Measurements from ENCODE around the gene CD2.

The CD2 gene

DNA sequence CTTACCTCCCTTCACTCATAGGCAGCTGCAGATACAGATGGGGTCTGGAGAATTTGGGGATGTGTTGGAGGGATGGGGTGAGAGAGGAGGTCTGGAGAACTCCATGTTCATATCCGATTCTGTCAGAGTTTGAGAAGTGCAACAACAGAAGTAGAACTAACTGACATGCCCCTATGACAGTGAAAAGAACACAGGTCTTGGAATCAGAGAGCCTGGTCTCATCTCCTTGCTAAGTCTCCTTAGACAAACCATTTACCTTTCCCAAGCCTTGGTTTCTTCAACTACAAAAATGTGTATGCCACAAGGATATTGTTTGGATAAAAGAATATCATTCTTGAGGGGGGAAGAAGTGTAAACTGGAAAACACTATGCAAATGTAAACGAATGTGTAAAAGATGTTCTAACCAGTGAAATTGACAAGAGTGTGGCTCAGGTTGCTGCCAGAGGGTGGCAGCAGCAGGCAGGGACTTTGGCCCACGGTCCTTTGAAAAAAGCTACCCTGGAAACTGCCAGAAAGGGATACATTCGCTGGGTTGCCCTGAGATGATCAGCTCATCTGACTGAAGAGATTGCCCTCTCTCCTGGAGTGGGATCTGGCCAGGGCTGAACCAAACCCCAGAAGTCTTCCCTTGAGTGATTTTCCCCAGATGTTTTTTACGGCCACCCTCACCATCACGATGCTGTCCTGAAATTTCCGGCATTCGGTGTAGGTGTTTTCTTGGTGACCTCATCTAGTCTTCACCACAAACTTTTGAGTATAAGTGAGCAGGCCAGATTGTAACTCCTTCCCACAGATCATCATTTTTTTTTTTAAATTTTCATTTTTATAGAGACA is 17.0 kb upstream of the CD2 start:
- Histone ChIP-seq H3K27ac (ENCODE audit: low read depth, low read length) (no peak overlapping the region), H3K27me3 (ENCODE audit: control insufficient read depth, insufficient read depth, low read length) (no peaks in the 10 kb centered on the region), H3K4me1 (ENCODE audit: control insufficient read depth, insufficient read depth, low read length) (no peaks in the 10 kb centered on the region), H3K9ac (ENCODE audit: low read length) (no peak overlapping the region), H3K4me3 (ENCODE audit: low read length) (no peak overlapping the region), H3K36me3 (ENCODE audit: control insufficient read depth, insufficient read depth, low read length) (no peaks in the 10 kb centered on the region)

DNA sequence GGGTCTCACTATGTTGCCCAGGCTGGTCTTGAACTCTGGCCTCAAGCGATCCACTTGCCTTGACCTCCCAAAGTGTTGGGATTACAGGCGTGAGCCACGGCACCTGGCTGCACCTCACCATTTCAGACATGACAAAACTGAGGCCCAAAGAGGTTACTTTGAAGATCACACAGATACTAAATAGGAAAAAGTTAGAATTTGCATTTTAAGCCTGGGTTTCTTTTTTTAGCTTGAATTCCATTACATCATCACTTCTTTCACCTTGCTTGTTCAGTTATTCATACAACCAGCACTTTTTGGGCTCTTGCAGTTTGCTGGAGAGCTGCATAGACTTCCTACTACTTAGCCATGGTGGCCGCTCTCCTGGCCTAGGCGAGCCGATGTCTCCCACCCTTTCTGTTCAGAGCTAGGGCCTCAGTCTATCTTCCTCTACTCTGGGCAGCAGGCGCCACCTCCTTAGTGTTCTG is 16.3 kb upstream of the CD2 start:
- no peak overlapping the region for H3K4me3 ChIP-seq (ENCODE audit: low read length)
- no peak overlapping the region for H3K9ac ChIP-seq (ENCODE audit: low read length)
- H3K27me3 ChIP-seq (ENCODE audit: control insufficient read depth, insufficient read depth, low read length): no peaks in the 10 kb centered on the region
- no peaks in the 10 kb centered on the region for H3K36me3 ChIP-seq (ENCODE audit: control insufficient read depth, insufficient read depth, low read length)
- H3K27ac ChIP-seq (ENCODE audit: low read depth, low read length): no peak overlapping the region
- H3K4me1 ChIP-seq (ENCODE audit: control insufficient read depth, insufficient read depth, low read length): no peaks in the 10 kb centered on the region

DNA sequence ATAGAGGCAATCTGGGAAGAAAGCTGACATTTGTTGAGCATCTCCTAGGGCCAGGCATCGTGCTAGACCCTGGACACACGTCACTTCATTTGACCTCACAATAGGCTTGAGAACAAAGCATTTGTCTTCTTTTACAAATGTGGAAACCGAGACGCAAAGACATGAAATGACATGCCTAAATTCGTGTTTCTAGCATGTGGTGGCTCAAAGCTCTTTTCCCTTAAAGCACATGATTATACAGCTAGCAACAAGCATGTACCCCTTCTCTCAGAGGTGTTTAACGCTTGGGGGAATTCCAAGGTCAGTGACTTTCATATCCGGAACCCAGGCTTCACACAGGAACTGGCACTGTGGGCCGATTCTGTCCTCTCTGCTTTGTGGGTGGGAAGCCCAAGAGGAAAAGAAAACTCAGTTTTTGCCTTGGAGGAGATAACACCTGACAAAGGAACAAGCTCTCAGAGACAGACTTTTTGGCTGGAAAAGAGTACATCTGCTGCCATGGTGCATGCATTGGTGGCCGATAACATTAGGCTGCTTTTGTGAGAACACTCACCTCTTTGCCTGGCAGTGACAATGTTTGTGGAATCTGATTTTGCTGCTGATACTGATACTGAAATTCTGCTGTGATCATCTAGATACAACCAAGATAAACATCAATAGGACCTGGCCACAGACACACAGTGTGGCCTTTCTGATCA is 15.4 kb upstream of the CD2 start:
- no peak overlapping the region for H3K4me3 ChIP-seq (ENCODE audit: low read length)
- no peak overlapping the region for H3K9ac ChIP-seq (ENCODE audit: low read length)
- no peaks in the 10 kb centered on the region for H3K27me3 ChIP-seq (ENCODE audit: control insufficient read depth, insufficient read depth, low read length)
- H3K36me3 ChIP-seq (ENCODE audit: control insufficient read depth, insufficient read depth, low read length): no peaks in the 10 kb centered on the region
- H3K27ac ChIP-seq (ENCODE audit: low read depth, low read length): no peak overlapping the region
- no peaks in the 10 kb centered on the region for H3K4me1 ChIP-seq (ENCODE audit: control insufficient read depth, insufficient read depth, low read length)

DNA sequence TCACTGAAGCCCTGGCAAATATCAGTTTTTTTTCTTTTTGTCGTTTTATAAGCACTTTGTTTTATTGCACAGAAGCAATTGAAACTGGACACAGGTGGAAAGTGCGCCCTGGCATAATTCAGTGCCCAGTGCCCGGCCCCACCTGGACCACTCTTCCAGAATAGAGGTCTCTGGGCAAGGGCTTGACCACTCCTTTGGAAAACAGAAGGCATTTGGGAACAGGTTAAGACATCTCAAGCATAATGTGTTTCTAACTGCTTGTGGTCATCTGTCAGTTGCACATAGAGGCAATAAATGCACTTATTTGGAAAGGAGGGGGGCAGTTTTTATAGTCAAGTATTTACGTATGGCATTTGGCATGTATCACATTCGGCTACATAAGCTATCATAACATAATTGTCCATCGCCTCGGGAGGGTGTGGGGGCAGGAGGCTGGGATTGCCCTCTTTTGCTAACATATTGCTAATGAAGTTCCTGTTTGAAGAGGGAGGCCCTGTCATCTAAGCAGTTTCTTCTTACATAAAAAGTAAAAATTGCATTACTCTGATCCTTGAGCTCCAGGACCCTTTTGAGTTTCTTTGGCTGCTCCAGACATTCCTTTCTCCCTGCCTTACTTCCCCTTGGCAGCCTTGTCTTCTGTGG is 14.7 kb upstream of the CD2 start:
- H3K4me1 ChIP-seq (ENCODE audit: control insufficient read depth, insufficient read depth, low read length): no peaks in the 10 kb centered on the region
- no peaks in the 10 kb centered on the region for H3K27me3 ChIP-seq (ENCODE audit: control insufficient read depth, insufficient read depth, low read length)
- H3K27ac ChIP-seq (ENCODE audit: low read depth, low read length): no peak overlapping the region
- no peak overlapping the region for H3K9ac ChIP-seq (ENCODE audit: low read length)
- no peak overlapping the region for H3K4me3 ChIP-seq (ENCODE audit: low read length)
- H3K36me3 ChIP-seq (ENCODE audit: control insufficient read depth, insufficient read depth, low read length): no peaks in the 10 kb centered on the region

DNA sequence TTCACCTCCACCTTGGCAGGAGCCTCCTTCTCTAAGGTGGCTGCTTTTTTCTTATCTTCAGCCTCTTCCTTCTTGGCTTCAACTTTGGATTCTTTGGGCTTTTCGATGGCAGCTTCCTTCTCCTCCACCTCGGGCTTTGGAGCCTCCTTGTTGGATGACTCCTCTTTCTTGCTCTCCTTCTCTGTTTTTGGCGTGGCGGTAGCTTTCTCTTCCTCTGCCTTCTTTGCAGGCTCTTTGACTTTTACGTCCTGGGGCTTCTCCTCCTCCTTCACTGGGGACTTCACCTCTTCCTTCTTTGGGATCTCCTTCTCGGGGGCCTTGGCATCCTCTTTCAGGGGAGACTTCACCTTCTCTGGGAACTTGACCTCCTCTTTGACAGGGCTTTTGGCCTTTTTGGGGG is 13.9 kb upstream of the CD2 start:
- no peak overlapping the region for H3K27ac ChIP-seq (ENCODE audit: low read depth, low read length)
- no peaks in the 10 kb centered on the region for H3K4me1 ChIP-seq (ENCODE audit: control insufficient read depth, insufficient read depth, low read length)
- no peaks in the 10 kb centered on the region for H3K36me3 ChIP-seq (ENCODE audit: control insufficient read depth, insufficient read depth, low read length)
- no peak overlapping the region for H3K9ac ChIP-seq (ENCODE audit: low read length)
- H3K4me3 ChIP-seq (ENCODE audit: low read length): no peak overlapping the region
- no peaks in the 10 kb centered on the region for H3K27me3 ChIP-seq (ENCODE audit: control insufficient read depth, insufficient read depth, low read length)

DNA sequence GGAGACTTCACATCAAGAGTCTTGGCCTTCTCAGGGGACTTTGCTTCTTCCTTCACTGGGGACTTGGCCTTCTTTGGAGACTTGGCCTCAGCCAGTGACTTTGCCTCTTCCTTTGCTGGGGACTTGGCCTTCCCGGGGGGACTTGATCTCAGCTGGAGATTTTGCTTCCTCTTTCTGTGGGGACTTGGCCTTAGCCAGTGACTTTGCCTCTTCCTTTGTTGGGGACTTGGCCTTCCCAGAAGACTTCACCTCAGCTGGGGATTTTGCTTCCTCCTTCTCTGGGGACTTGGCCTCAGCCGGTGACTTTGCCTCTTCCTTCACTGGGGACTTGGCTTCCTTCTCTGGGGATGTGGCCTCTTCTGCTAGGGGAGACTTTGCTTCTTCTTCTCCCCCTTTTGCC is 13.5 kb upstream of the CD2 start:
- no peaks in the 10 kb centered on the region for H3K4me1 ChIP-seq (ENCODE audit: control insufficient read depth, insufficient read depth, low read length)
- H3K9ac ChIP-seq (ENCODE audit: low read length): no peak overlapping the region
- H3K4me3 ChIP-seq (ENCODE audit: low read length): no peak overlapping the region
- H3K27ac ChIP-seq (ENCODE audit: low read depth, low read length): no peak overlapping the region
- H3K27me3 ChIP-seq (ENCODE audit: control insufficient read depth, insufficient read depth, low read length): no peaks in the 10 kb centered on the region
- no peaks in the 10 kb centered on the region for H3K36me3 ChIP-seq (ENCODE audit: control insufficient read depth, insufficient read depth, low read length)

DNA sequence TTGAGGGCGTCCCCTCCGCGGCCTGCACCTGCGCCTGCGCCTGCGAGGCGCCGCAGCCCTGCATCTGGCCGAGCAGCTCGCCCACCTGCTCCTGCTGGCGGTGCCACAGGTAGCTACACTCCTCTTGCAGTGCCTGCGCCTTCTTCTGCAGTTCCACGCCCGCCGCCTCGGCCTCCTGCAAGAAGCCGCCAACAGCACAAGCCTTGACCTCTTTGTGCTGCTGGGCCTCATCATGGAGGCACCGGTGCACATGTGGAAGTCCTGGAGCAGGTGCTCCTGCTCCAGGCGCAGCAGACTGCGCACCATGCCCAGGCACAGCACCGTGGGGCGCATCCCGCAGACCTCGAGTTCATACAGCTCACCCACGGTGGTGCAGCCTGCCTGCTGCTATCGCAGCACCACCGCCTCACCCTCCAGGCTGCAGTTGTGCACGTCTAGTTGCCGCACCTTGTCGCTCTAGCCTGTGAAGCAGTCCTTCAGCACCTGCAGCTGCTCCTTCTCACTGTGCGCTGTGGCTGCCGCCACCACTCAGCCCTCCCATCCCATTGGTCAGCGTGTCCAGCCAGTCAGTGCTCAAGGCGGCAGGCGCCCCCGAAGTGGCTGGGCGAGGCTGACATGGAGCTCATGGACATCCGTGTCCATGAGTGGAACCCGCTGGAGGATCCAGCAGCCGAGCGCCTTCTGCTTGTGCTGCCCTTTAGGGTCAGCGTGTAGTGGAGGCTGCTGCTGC is 12.2 kb upstream of the CD2 start:
- Histone ChIP-seq H3K27me3 (ENCODE audit: control insufficient read depth, insufficient read depth, low read length) (no peaks in the 10 kb centered on the region), H3K4me1 (ENCODE audit: control insufficient read depth, insufficient read depth, low read length) (no peaks in the 10 kb centered on the region), H3K27ac (ENCODE audit: low read depth, low read length) (no peak overlapping the region), H3K9ac (ENCODE audit: low read length) (no peak overlapping the region), H3K4me3 (ENCODE audit: low read length) (no peak overlapping the region), H3K36me3 (ENCODE audit: control insufficient read depth, insufficient read depth, low read length) (no peaks in the 10 kb centered on the region)

DNA sequence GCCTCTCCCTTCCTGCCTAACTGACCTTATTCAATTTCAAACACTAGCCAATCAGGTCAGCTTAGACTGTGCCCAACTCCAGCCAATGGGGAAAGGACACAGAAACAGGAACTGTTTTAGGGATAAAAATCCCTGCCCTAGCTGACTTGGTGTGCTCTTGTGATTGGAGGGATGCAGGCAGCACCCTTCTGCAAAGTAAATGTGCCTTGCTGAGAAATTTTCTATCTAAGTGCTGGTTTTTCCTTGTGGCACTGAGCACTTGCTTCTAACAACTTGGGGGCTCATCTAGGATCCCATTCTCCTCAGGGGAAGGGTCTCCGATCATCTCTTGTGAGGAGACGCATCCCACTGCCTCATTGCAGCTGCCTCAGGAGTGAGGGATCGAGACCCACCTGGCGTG is 10.7 kb upstream of the CD2 start:
- no peak overlapping the region for H3K27ac ChIP-seq (ENCODE audit: low read depth, low read length)

DNA sequence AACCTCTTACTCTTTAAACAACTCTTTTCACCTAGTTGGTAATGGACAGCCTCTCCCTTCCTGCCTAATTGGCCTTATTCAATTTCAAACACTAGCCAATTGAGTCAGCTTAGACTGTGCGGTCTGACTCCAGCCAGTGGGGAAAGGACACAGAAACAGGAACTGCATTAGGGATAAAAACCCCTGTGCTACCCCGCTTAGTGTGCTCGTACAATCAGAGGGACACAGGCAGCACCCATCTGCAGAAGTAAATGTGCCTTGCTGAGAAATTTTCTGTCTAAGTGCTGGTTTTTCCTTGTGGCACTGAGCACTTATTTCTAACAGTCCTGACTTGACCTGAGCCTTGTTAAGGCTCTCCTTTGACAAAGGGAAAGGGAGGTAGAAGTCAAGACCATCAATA is 6.0 kb upstream of the CD2 start:
- Histone ChIP-seq H3K36me3 (ENCODE audit: control insufficient read depth, insufficient read depth, low read length) (no peaks in the 10 kb centered on the region), H3K9ac (ENCODE audit: low read length) (no peak overlapping the region), H3K27me3 (ENCODE audit: control insufficient read depth, insufficient read depth, low read length) (no peaks in the 10 kb centered on the region), H3K4me3 (ENCODE audit: low read length) (no peak overlapping the region), H3K4me1 (ENCODE audit: control insufficient read depth, insufficient read depth, low read length) (no peaks in the 10 kb centered on the region), H3K27ac (ENCODE audit: low read depth, low read length) (no peak overlapping the region)

More for the DNA sequence above, 10.7 kb upstream of the CD2 start:
- Histone ChIP-seq H3K4me3 (ENCODE audit: low read length) (no peak overlapping the region), H3K9ac (ENCODE audit: low read length) (no peak overlapping the region), H3K4me1 (ENCODE audit: control insufficient read depth, insufficient read depth, low read length) (no peaks in the 10 kb centered on the region), H3K27me3 (ENCODE audit: control insufficient read depth, insufficient read depth, low read length) (no peaks in the 10 kb centered on the region), H3K36me3 (ENCODE audit: control insufficient read depth, insufficient read depth, low read length) (no peaks in the 10 kb centered on the region)

DNA sequence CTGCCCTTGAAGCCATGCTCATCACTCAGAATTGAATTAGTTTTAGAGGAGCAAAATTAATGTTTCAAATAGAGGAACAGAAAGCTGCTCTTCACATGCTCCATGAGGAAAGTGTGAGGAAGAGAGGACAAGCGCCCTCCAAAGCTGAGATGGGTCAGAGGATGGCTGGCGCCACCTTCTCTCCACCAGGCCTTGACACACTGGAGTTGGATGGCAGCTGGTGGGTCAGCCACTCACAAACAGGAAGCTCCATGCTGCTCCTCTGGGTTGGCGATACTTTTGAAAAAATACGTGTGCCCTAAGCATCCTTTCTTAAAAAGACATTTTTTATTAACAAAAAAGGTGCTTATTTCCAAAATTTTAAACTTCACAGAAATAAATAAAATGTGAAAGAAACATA is 3.1 kb upstream of the CD2 start:
- H3K27me3 ChIP-seq (ENCODE audit: control insufficient read depth, insufficient read depth, low read length): no peaks in the 10 kb centered on the region
- no peak overlapping the region for H3K27ac ChIP-seq (ENCODE audit: low read depth, low read length)
- H3K4me3 ChIP-seq (ENCODE audit: low read length): no peak overlapping the region
- H3K9ac ChIP-seq (ENCODE audit: low read length): no peak overlapping the region
- H3K4me1 ChIP-seq (ENCODE audit: control insufficient read depth, insufficient read depth, low read length): no peaks in the 10 kb centered on the region
- H3K36me3 ChIP-seq (ENCODE audit: control insufficient read depth, insufficient read depth, low read length): no peaks in the 10 kb centered on the region

DNA sequence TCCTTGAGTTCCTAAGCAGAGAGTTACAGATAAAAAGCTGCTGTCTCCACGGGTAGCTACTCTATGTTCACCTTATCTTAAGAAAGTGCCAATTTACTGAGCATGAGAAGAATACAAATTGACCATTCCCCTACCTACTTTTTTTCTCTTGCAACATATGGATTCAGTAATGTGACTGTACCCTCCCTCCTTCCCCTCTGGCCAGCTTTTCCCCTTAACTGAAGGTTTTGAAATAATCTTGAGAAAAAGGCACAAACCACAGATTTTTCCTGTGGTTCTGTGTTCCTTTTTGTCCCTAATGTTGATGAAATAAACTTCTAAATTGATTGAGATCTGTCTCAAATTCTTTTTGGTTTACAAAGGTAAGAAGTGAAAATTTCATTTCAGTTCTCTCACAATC is 2.6 kb upstream of the CD2 start:
- H3K4me3 ChIP-seq (ENCODE audit: low read length): no peak overlapping the region
- H3K27ac ChIP-seq (ENCODE audit: low read depth, low read length): no peak overlapping the region
- no peaks in the 10 kb centered on the region for H3K36me3 ChIP-seq (ENCODE audit: control insufficient read depth, insufficient read depth, low read length)
- no peaks in the 10 kb centered on the region for H3K27me3 ChIP-seq (ENCODE audit: control insufficient read depth, insufficient read depth, low read length)
- H3K9ac ChIP-seq (ENCODE audit: low read length): no peak overlapping the region
- no peaks in the 10 kb centered on the region for H3K4me1 ChIP-seq (ENCODE audit: control insufficient read depth, insufficient read depth, low read length)

DNA sequence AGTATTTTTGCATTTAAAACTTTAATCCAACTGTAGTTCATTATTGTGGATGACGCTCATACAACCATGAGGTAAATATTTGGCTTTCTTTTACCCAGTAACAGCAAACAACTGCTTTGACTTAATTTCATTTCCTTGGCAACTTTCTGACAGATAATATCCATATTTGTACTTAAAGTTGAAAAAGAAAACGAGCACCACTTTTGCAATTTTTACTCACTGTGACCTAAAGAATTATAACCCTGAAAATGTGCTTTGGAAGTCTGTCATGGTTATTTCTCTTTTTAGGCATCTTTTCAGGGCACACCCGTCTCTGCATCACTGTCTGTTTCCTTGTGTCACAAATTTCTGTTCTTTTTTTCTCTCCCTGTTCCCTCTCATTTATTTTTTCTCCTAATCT is 918 bp upstream of the CD2 start:
- Histone ChIP-seq H3K36me3 (ENCODE audit: control insufficient read depth, insufficient read depth, low read length) (no peaks in the 10 kb centered on the region), H3K9ac (ENCODE audit: low read length) (no peak overlapping the region), H3K27ac (ENCODE audit: low read depth, low read length) (no peak overlapping the region), H3K4me1 (ENCODE audit: control insufficient read depth, insufficient read depth, low read length) (no peaks in the 10 kb centered on the region), H3K4me3 (ENCODE audit: low read length) (no peak overlapping the region), H3K27me3 (ENCODE audit: control insufficient read depth, insufficient read depth, low read length) (no peaks in the 10 kb centered on the region)
